ENCODE data around the gene TOR1B.

DNA sequence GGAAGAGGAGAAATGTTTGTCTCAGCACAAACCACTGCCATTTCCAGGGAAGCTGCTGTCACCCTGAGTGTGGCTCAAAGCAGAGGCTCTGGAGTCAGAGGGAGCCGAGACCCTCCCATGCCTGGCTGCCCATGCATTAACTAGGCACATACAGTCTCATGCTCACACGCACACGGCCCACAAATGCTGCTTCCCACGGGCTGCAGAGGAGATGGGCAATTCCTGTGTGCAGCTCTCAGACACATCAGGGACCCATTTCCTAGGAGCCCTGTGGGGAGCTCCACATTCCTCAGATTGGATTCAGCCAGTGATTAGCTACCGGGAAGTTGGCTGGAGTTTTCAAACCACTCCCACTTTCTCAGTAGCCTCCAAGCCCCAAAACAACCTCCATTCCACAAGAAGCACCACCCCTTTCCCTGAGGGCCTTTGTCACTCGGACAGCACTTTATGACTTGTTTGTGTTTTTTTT is 41.0 kb upstream of the TOR1B start:
- no peak for TF ChIP-seq CTCF (IDR thresholded peaks at IDR 0.05; ENCODE audit: low read length)
- no peak for TF ChIP-seq EZH2 (optimal IDR thresholded peaks at IDR 0.05; ENCODE audit: low read depth, low read length)
- TF ChIP-seq EZH2phosphoT487 (IDR thresholded peaks at IDR 0.05; ENCODE audit: low read length), result no peak

All from MM.1S (cell line).